ENCODE data around the gene ARHGEF25.
A peak's percentile ranks its signal among the peaks of the same experiment; 100 is the strongest.

The ARHGEF25 gene

GRCh38 chr12:57600395-57600794 is 10.8 kb upstream of the ARHGEF25 start:
- Histone ChIP-seq H3K4me3 (ENCODE audit: insufficient read depth, low read depth, low read length) (no peak overlapping the region), H3K9me3 (ENCODE audit: control insufficient read depth, low read length) (no peaks in the 10 kb centered on the region), H3K36me3 (ENCODE audit: control insufficient read depth, insufficient read depth, low read length) (peaks cover 10% of the 10 kb centered on the region), H3K27me3 (ENCODE audit: control insufficient read depth, insufficient read depth, low read length, poor library complexity, severe bottlenecking) (no peaks in the 10 kb centered on the region), H3K27ac (ENCODE audit: insufficient read depth, low read depth, low read length, poor library complexity, severe bottlenecking) (no peak overlapping the region), H3K4me1 (ENCODE audit: control insufficient read depth, insufficient read depth, low read length) (peaks cover 7% of the 10 kb centered on the region)
- 80 to 87% methylated on average over 2 of the region's 2 CpGs for whole genome bisulfite sequencing, 2 experiments

- H3K9me3 ChIP-seq (ENCODE audit: control insufficient read depth, low read length) = no peaks in the 10 kb centered on the region
Measured at GRCh38 chr12:57602544-57602943, 8.7 kb upstream of the ARHGEF25 start.

DNA sequence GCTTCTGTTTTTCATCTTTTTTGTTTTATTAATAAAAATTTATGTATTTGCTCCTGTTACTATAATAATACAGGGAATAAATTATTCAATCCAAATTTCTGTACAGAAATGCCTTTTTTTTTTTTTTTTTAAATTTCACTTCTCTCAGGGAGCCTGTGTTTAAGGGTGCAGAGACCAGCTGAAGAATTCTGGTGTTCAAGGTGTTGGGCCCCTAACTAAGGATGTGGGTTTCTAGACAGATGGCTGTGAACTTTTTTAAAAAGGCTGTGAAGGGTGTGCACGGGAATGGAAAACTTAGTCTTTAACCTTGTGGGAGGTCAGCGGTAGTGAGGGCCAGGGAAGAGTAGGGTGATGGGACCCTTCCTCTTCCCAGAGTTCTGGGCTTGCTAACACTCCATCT is 7.9 kb upstream of the ARHGEF25 start:
- peaks cover 6% of the 10 kb centered on the region for H3K36me3 ChIP-seq (ENCODE audit: control insufficient read depth, insufficient read depth, low read length)
- H3K9me3 ChIP-seq (ENCODE audit: control insufficient read depth, low read length) = no peaks in the 10 kb centered on the region
- H3K27me3 ChIP-seq (ENCODE audit: control insufficient read depth, insufficient read depth, low read length, poor library complexity, severe bottlenecking) = no peaks in the 10 kb centered on the region
- no peak overlapping the region for H3K4me3 ChIP-seq (ENCODE audit: insufficient read depth, low read depth, low read length)
- no peak overlapping the region for H3K27ac ChIP-seq (ENCODE audit: insufficient read depth, low read depth, low read length, poor library complexity, severe bottlenecking)
- WGBS, 2 experiments = 76 to 83% methylated on average over 2 of the region's 2 CpGs
- peaks cover 7% of the 10 kb centered on the region for H3K4me1 ChIP-seq (ENCODE audit: control insufficient read depth, insufficient read depth, low read length)

More at GRCh38 chr12:57602544-57602943, 8.7 kb upstream of the ARHGEF25 start:
- no peaks in the 10 kb centered on the region for H3K27me3 ChIP-seq (ENCODE audit: control insufficient read depth, insufficient read depth, low read length, poor library complexity, severe bottlenecking)
- H3K27ac ChIP-seq (ENCODE audit: insufficient read depth, low read depth, low read length, poor library complexity, severe bottlenecking) = no peak overlapping the region
- H3K36me3 ChIP-seq (ENCODE audit: control insufficient read depth, insufficient read depth, low read length) = peaks cover 6% of the 10 kb centered on the region
- peaks cover 7% of the 10 kb centered on the region for H3K4me1 ChIP-seq (ENCODE audit: control insufficient read depth, insufficient read depth, low read length)
- H3K4me3 ChIP-seq (ENCODE audit: insufficient read depth, low read depth, low read length) = no peak overlapping the region

- peaks cover 10% of the 10 kb centered on the region for H3K36me3 ChIP-seq (ENCODE audit: control insufficient read depth, insufficient read depth, low read length)
- H3K9me3 ChIP-seq (ENCODE audit: control insufficient read depth, low read length) = no peaks in the 10 kb centered on the region
- H3K4me1 ChIP-seq (ENCODE audit: control insufficient read depth, insufficient read depth, low read length) = peaks cover 7% of the 10 kb centered on the region
- H3K4me3 ChIP-seq (ENCODE audit: insufficient read depth, low read depth, low read length) = peak overlapping the region; percentile 74
- H3K27ac ChIP-seq (ENCODE audit: insufficient read depth, low read depth, low read length, poor library complexity, severe bottlenecking) = no peak overlapping the region
- 26 to 38% methylated on average over 4 to 6 of the region's 6 CpGs for WGBS, 2 experiments
- no peaks in the 10 kb centered on the region for H3K27me3 ChIP-seq (ENCODE audit: control insufficient read depth, insufficient read depth, low read length, poor library complexity, severe bottlenecking)
Measured at GRCh38 chr12:57603815-57604453, 7.3 kb upstream of the ARHGEF25 start.

DNA sequence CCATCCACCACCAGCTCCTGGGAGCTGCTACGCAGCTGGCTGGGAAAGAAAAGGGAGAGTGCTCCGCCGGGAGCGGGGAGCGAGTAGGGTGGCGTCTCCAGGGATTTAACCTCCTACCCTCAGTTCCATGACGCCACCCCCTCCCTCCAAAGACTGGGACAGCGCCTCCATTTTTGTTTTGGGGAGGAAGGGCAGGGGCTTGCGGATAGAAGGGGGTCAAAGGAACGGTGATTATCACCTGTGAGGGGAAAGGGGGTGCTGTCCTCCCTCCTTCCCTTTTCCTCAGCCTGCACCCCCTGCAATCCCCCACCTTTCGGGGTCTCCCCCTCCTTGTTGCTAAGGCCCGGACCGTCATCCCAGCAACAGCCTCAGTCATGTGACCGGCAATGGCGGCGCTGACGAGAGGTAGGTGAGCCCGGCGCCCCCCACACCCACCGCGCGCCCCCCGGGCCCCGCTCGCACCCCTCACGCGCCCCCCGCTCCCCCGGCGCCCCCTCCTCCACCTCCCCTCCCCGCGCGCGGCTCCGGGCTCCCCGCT is 6.7 kb upstream of the ARHGEF25 start, which contains the start of gene DTX3:
DTX3 (plus strand) TSS at position 371 of the 538 bp plus-strand sequence. CDS start 1,694 bp downstream, outside the sequence.
- peaks cover 7% of the 10 kb centered on the region for H3K4me1 ChIP-seq (ENCODE audit: control insufficient read depth, insufficient read depth, low read length)
- peaks cover 10% of the 10 kb centered on the region for H3K36me3 ChIP-seq (ENCODE audit: control insufficient read depth, insufficient read depth, low read length)
- no peaks in the 10 kb centered on the region for H3K9me3 ChIP-seq (ENCODE audit: control insufficient read depth, low read length)
- H3K4me3 ChIP-seq (ENCODE audit: insufficient read depth, low read depth, low read length) = peak within 1 kb of the TSS; percentile 74
- H3K27me3 ChIP-seq (ENCODE audit: control insufficient read depth, insufficient read depth, low read length, poor library complexity, severe bottlenecking) = no peaks in the 10 kb centered on the region
- WGBS, 2 experiments = 0% methylated on average over 17 to 31 of the region's 36 CpGs
- H3K27ac ChIP-seq (ENCODE audit: insufficient read depth, low read depth, low read length, poor library complexity, severe bottlenecking) = peak within 1 kb of the TSS; percentile 45

DNA sequence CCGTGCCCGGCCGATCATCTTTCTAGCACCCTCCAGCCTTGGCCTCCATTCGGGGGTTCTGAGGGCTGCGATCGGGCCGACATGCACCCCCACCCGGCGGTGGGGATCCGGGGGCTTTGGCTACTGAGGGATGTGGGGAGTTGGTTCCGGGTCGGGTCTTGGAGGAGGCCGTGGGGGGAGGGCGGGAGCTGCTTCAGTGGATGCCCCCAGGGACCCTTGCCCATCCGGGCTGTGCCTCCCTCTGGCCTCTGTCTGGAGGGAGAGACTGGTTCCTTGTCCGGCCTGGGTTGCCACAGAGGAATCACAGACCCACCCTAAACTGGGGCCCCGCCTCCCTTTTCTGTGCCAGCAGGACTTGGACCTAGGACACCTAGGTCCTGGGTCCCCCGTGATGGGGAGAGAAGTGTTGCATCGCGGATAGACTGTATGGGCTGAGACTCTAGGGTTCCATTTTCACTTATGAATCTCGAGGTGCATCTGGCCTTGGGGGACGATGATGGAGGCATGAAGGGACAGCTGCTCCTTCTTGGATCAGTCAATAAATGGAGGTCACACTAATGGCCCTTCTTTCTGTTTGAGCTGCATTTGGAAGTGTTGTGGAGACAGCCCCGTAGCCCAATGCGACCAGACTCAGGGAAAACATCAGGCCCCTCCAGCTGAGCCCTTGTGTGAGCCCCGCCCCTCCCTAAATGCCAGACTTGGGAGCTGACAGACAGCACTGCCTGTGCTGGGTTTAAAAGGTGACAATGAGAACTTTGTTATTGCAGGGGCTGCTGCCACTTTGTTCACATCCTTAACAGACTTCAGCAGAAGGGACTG is 6.0 kb upstream of the ARHGEF25 start:
- Histone ChIP-seq H3K36me3 (ENCODE audit: control insufficient read depth, insufficient read depth, low read length) (peaks cover 10% of the 10 kb centered on the region), H3K4me3 (ENCODE audit: insufficient read depth, low read depth, low read length) (peak overlapping the region; percentile 74), H3K4me1 (ENCODE audit: control insufficient read depth, insufficient read depth, low read length) (peaks cover 12% of the 10 kb centered on the region), H3K9me3 (ENCODE audit: control insufficient read depth, low read length) (no peaks in the 10 kb centered on the region), H3K27me3 (ENCODE audit: control insufficient read depth, insufficient read depth, low read length, poor library complexity, severe bottlenecking) (peaks cover 5% of the 10 kb centered on the region), H3K27ac (ENCODE audit: insufficient read depth, low read depth, low read length, poor library complexity, severe bottlenecking) (no peak overlapping the region)
- WGBS, 2 experiments = 3 to 5% methylated on average over 25 of the region's 25 CpGs

DNA sequence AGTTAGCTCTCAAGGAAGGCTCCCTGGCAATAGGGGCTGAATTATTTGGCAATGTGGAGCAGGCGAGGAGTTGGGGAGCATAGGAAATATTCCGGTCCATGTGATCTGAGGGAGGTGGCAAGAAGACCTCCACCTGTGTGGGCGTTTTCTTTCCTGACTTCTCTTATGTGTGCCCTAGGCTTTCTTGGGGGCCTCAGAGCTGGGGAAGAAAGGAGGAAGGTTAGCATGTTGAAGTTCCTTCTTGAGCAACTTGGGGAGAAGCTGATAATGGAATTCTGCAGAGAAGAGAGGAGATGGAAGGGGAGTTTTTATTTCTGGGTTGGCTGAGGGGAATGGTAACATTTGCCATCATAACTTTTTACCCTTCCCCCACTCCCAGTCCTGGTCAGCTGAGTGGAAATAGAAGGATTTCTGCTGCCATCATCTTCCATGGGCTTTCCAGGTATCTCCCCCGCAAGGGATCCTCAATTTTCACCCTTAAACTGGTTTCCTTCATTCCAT is 5.4 kb upstream of the ARHGEF25 start:
- no peaks in the 10 kb centered on the region for H3K9me3 ChIP-seq (ENCODE audit: control insufficient read depth, low read length)
- peak overlapping the region; percentile 74 for H3K4me3 ChIP-seq (ENCODE audit: insufficient read depth, low read depth, low read length)
- H3K27ac ChIP-seq (ENCODE audit: insufficient read depth, low read depth, low read length, poor library complexity, severe bottlenecking) = no peak overlapping the region
- WGBS, 2 experiments = 77 to 79% methylated on average over 4 of the region's 4 CpGs
- H3K27me3 ChIP-seq (ENCODE audit: control insufficient read depth, insufficient read depth, low read length, poor library complexity, severe bottlenecking) = peaks cover 12% of the 10 kb centered on the region
- peaks cover 13% of the 10 kb centered on the region for H3K4me1 ChIP-seq (ENCODE audit: control insufficient read depth, insufficient read depth, low read length)
- H3K36me3 ChIP-seq (ENCODE audit: control insufficient read depth, insufficient read depth, low read length) = peaks cover 4% of the 10 kb centered on the region

DNA sequence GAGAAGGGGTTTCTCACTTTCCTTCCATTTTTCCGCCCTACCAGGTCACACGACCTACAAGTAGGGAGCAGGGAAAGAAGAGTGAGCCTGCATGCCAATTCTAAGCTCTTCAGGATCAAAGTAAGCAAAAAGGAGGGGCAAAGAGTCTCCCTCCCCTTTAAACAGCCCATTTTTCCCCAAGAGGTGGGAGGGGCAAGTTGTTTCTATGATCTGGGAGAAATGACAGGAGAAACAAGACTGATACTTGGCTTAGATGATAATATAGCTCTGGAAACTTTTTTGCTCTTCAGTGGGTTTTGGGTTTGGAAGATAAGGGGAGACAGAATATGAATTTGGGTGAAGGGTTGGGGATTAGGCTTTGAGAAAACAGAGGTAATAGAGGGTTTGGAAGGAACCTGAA is 4.8 kb upstream of the ARHGEF25 start:
- H3K27ac ChIP-seq (ENCODE audit: insufficient read depth, low read depth, low read length, poor library complexity, severe bottlenecking) = no peak overlapping the region
- 81 to 86% methylated on average over 2 of the region's 2 CpGs for WGBS, 2 experiments
- H3K4me3 ChIP-seq (ENCODE audit: insufficient read depth, low read depth, low read length) = no peak overlapping the region
- H3K27me3 ChIP-seq (ENCODE audit: control insufficient read depth, insufficient read depth, low read length, poor library complexity, severe bottlenecking) = peaks cover 13% of the 10 kb centered on the region
- peaks cover 13% of the 10 kb centered on the region for H3K4me1 ChIP-seq (ENCODE audit: control insufficient read depth, insufficient read depth, low read length)
- no peaks in the 10 kb centered on the region for H3K9me3 ChIP-seq (ENCODE audit: control insufficient read depth, low read length)
- peaks cover 4% of the 10 kb centered on the region for H3K36me3 ChIP-seq (ENCODE audit: control insufficient read depth, insufficient read depth, low read length)

DNA sequence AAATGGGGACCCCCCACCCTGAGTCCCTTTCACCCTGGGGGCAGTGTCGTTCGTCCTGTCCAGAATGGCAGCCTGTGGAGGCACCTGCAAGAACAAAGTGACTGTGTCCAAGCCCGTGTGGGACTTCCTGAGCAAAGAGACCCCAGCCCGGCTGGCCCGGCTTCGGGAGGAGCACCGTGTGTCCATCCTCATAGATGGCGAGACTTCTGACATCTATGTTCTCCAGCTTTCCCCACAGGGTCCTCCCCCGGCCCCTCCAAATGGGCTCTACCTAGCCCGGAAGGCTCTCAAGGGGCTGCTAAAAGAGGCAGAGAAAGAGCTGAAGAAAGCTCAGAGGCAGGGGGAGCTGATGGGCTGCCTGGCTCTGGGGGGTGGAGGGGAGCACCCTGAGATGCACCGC is 4.4 kb upstream of the ARHGEF25 start:
- Histone ChIP-seq H3K4me1 (ENCODE audit: control insufficient read depth, insufficient read depth, low read length) (peaks cover 13% of the 10 kb centered on the region), H3K27ac (ENCODE audit: insufficient read depth, low read depth, low read length, poor library complexity, severe bottlenecking) (no peak overlapping the region), H3K4me3 (ENCODE audit: insufficient read depth, low read depth, low read length) (no peak overlapping the region), H3K9me3 (ENCODE audit: control insufficient read depth, low read length) (no peaks in the 10 kb centered on the region), H3K36me3 (ENCODE audit: control insufficient read depth, insufficient read depth, low read length) (peaks cover 4% of the 10 kb centered on the region), H3K27me3 (ENCODE audit: control insufficient read depth, insufficient read depth, low read length, poor library complexity, severe bottlenecking) (peaks cover 13% of the 10 kb centered on the region)
- 93% methylated on average over 11 of the region's 11 CpGs for WGBS, 2 experiments
